GM19463 (cell line): ENCODE results near the gene RPS25.
"Not testable (repeated sequence)": the region's sequence is repeated elsewhere in the genome, so short reads cannot be mapped to it uniquely, and the experiment has no call there.

Source experiments
- ATAC-seq: cut with Tn5 transposase; IDR thresholded peaks from one replicate; pipeline ENCODE4 v1.9.1; 2021; ENCODE audit warnings: mild to moderate bottlenecking, moderate library complexity; ENCODE audit not compliant: unreplicated experiment

The RPS25 gene

GRCh38 chr11:119017377-119017776, 766 bp downstream of the RPS25 start:
- ATAC-seq = not testable (repeated sequence)

GRCh38 chr11:119016216-119017009, 1.7 kb downstream of the RPS25 start:
- no peak for ATAC-seq

GRCh38 chr11:119015054-119015611, 3.0 kb downstream of the RPS25 start:
- ATAC-seq = no peak

- no peak for ATAC-seq
These were observed 3.8 kb downstream of the RPS25 start for GRCh38 chr11:119014209-119014924.

- ATAC-seq = no peak
These were observed 5.4 kb downstream of the RPS25 start for GRCh38 chr11:119012629-119013170.

GRCh38 chr11:119011476-119012053, 6.6 kb downstream of the RPS25 start:
- no peak for ATAC-seq

GRCh38 chr11:119006656-119007055, 11.5 kb downstream of the RPS25 start:
- ATAC-seq = no peak

GRCh38 chr11:119000906-119001305, 17.2 kb downstream of the RPS25 start:
- ATAC-seq = no peak

GRCh38 chr11:118998822-118999221, 19.3 kb downstream of the RPS25 start:
- ATAC-seq = no peak

- ATAC-seq = peak; percentile 4
These were observed 19.8 kb downstream of the RPS25 start for GRCh38 chr11:118998388-118998717.

GRCh38 chr11:118997627-118998387, 20.3 kb downstream of the RPS25 start, which contains the start of gene CENATAC:
TSS of gene CENATAC (plus strand) at chr11:118998138. CDS start at chr11:118998198, 60 bp downstream.
- ATAC-seq = peak; percentile 93

- ATAC-seq = no peak
These were observed 21.1 kb downstream of the RPS25 start for GRCh38 chr11:118996926-118997626.

- ATAC-seq = not testable (repeated sequence)
These were observed 26.6 kb downstream of the RPS25 start for GRCh38 chr11:118991486-118992038.

GRCh38 chr11:118988280-118988679, 29.9 kb downstream of the RPS25 start:
- no peak for ATAC-seq

- ATAC-seq = no peak
These were observed 33.3 kb downstream of the RPS25 start for GRCh38 chr11:118984825-118985224.

- not testable (repeated sequence) for ATAC-seq
These were observed 33.8 kb downstream of the RPS25 start for GRCh38 chr11:118984337-118984736.

GRCh38 chr11:118980191-118980881, 37.8 kb downstream of the RPS25 start:
- no peak for ATAC-seq

GRCh38 chr11:118979434-118979833, 38.7 kb downstream of the RPS25 start:
- no peak for ATAC-seq
